Activated T-cell treated with anti-CD3 and anti-CD28 coated beads, Interleukin-2, amount 50 U/mL, for 1 hour (primary cell): ENCODE measurements around the gene PPP1R3E.
"Not testable (repeated sequence)": the region's sequence is repeated elsewhere in the genome, so short reads cannot be mapped to it uniquely, and the experiment has no call there.

Experiments used
- DNase-seq: peaks from one replicate; pipeline ENCODE4 v3.0.0-alpha.2; 2020

Gene PPP1R3E

GRCh38 chr14:23297096-23297495 lies 5.6 kb downstream of the PPP1R3E start:
- DNase-seq, result no peak

DNA sequence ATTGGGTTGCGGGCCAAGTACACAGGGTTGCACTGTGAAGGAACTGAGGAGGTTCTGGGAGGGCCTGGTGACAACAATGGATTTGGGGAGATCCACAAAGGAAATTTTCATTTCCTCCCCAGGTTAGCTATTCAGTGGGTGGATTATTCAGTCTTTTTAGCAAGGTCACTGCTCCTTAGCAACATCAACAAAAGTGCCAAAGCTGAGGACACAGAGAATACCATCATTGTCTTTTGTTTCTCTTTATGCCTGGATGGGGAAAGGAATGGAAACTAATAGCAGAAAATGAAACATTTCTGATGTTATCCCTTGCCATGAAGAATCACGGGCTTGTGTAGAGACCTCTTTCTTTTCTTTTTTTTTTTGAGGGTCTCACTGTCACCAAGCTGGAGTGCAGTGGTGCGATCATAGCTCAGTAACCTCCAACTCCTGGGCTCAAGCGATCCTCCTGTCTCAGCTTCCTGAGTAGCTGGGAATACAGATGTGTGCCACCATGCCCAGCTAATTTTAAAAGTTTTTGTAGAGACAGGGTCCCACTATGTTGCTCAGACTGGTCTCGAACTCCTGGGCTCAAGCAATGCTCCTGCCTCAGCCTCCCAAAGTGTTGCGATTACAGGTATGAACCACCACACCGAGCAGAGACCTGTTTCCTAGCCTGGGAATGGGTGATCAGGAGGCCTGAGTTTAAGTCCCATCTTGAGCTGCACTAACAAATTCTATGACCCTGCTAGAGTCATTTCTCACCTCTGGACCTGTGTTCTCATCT lies 6.5 kb downstream of the PPP1R3E start:
- DNase-seq, result no peak

GRCh38 chr14:23294734-23295561 lies 7.7 kb downstream of the PPP1R3E start:
- peak; percentile 52 for DNase-seq

- DNase-seq, result no peak
Observed at GRCh38 chr14:23286902-23287479, 15.7 kb downstream of the PPP1R3E start.

GRCh38 chr14:23286020-23286901 lies 16.4 kb downstream of the PPP1R3E start, which contains the start of gene HOMEZ:
TSS of gene HOMEZ (minus strand) at chr14:23286132. CDS start at chr14:23285952, 180 bp downstream.
- DNase-seq, result peak; percentile 98

- DNase-seq, result no peak
Observed at GRCh38 chr14:23285530-23286019, 17.1 kb downstream of the PPP1R3E start.

- no peak for DNase-seq
Observed at GRCh38 chr14:23284654-23285529, 17.8 kb downstream of the PPP1R3E start.

- no peak for DNase-seq
Observed at GRCh38 chr14:23281247-23281646, 21.4 kb downstream of the PPP1R3E start.

- not testable (repeated sequence) for DNase-seq
Observed at GRCh38 chr14:23277928-23278327, 24.7 kb downstream of the PPP1R3E start.

DNA sequence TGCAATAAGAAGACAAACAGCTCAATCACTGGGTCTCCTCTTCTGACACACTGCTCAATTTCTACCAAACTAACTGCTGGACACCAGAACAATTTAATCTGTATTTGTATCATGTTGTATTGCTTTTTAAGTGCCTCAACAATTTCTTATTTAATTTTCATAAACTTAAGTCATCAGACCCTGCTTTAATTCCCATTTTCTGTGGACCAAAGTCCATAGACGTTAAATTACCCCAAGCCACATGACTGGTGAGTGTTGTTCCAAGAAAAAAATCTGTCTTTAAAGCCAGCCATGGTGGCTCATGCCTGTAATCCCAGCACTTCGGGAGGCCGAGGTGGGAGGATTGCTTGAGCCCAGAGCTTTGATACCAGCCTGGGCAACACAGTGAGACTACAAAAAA lies 25.5 kb downstream of the PPP1R3E start:
- no peak for DNase-seq

DNA sequence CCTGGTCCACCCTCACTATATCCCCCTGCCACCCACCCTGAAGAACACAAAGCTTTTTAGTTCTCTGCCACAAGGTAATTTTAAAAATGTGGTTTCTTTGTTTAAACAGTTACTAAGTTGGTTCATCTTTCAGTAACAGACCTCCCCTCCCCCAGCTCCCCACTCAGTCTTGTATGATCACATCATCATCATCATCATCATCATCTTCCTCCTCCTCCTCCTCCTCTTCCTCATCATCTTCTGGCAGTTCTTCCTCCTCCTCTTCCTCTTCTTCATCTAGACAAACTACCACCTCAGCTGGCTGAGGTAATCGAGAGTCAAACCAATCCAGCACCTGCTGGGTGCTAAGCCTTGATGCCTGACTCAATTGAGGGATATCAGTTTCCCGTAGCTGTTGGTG lies 27.2 kb downstream of the PPP1R3E start:
- DNase-seq, result no peak

- DNase-seq, result no peak
Observed at GRCh38 chr14:23269193-23269592, 33.5 kb downstream of the PPP1R3E start.

DNA sequence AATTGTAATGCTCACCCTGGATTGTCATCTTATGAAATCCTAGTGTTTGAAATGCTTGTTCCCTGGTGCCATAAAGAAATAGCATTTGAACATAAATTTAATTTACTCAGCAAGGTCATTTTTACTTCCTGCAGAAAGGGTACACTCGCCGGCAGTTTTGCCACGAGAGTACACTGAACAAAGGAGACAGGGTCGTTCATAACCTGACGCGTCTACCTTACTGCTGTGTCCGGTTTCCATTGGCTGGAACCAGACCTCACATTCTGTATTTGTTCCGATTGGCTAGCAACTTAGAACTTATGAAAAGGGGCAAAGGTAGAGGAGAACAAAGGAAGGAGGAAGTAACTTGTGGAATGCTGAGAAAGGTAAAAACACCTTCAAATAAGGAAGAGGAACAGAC lies 41.8 kb downstream of the PPP1R3E start:
- DNase-seq, result not testable (repeated sequence)

DNA sequence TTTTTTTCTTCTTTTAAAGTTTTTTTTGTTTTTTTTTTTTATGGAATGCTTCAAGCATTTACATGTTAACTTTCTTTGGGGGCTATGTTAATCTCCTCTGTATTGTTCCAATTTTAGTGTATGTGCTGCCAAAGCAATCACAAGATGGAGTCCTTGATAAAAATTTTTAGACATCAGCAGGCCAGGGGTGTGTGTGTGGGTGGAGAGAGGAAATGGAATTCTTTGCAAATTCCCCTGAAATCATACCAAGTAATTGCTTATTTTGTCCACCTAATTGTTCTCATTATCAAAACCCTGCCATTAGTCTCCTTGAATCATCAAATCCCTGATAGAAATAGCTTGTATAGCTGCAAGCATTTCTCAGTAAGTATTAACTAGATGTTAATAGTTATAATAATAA lies 43.2 kb downstream of the PPP1R3E start:
- no peak for DNase-seq

- DNase-seq, result no peak
Observed at GRCh38 chr14:23258256-23258655, 44.4 kb downstream of the PPP1R3E start.

- no peak for DNase-seq
Observed at GRCh38 chr14:23252420-23253333, 50.0 kb downstream of the PPP1R3E start.

GRCh38 chr14:23252006-23252405 lies 50.7 kb downstream of the PPP1R3E start:
- DNase-seq, result no peak

DNA sequence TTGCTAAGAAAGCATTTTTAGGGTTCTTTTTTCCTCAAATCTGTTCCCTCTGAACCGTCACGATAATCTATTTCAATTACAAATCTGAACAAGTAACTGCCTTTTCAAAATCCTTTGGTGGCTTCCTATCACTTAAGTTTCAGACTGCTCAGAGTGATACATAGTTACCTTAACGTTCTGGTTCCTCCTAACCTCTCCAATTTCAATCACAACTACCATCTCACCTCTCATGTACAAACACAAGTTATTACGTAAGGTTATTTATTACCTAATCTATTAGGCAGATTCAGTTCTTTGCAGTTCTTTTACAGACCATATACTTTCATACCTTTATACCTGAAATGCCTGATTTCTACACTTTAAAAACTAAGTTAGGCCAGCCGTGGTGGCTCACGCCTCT lies 52.8 kb downstream of the PPP1R3E start:
- DNase-seq, result no peak

DNA sequence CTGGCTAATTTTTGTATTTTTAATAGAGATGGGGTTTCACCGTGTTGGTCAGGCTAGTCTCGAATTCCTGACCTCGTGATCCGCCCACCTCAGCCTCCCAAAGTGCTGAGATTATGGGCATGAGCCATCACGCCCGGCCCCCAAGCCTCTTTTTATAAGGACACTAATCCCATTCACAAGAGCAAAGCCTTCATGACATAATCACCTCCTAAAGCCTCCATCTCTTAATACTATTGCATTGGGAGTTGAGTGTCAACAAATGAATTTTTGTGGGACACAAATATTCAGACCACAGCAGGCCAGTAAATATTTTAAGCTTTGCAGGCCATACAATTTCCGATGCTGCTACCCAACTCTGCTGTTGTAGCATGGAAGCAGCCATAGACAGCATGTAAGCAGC lies 54.1 kb downstream of the PPP1R3E start:
- DNase-seq, result no peak
